ENCODE measurements around the gene CD300LD. TPM values are rescaled to one million over a fixed set of nuclear protein-coding genes. Genes with fewer than 3 reads are reported as not detected.
"Not testable (repeated sequence)": the region's sequence is repeated elsewhere in the genome, so short reads cannot be mapped to it uniquely, and the experiment has no call there.

Gene CD300LD
- polyA plus RNA-seq, 1 donor = not detected

GRCh38 chr17:74605361-74605760 lies 13.3 kb upstream of the CD300LD start:
- DNase-seq = no peak

- DNase-seq = no peak
Observed at GRCh38 chr17:74604761-74605160, 12.7 kb upstream of the CD300LD start.

GRCh38 chr17:74604200-74604599 lies 12.1 kb upstream of the CD300LD start:
- DNase-seq = no peak

GRCh38 chr17:74603746-74604145 lies 11.7 kb upstream of the CD300LD start:
- DNase-seq = no peak

- DNase-seq = no peak
Observed at GRCh38 chr17:74603037-74603635, 11.1 kb upstream of the CD300LD start.

- no peak for DNase-seq
Observed at GRCh38 chr17:74601944-74602572, 10.0 kb upstream of the CD300LD start.

- DNase-seq = no peak
Observed at GRCh38 chr17:74599448-74599939, 7.4 kb upstream of the CD300LD start.

- no peak for DNase-seq
Observed at GRCh38 chr17:74599023-74599399, 6.9 kb upstream of the CD300LD start.

- no peak for DNase-seq
Observed at GRCh38 chr17:74598346-74599022, 6.4 kb upstream of the CD300LD start.

GRCh38 chr17:74597069-74597790 lies 5.1 kb upstream of the CD300LD start:
- DNase-seq = no peak

GRCh38 chr17:74595037-74595750 lies 3.1 kb upstream of the CD300LD start:
- no peak for DNase-seq

- DNase-seq = no peak
Observed at GRCh38 chr17:74591503-74591902, 580 bp downstream of the CD300LD start.

GRCh38 chr17:74585711-74586110 lies 6.4 kb downstream of the CD300LD start:
- no peak for DNase-seq

GRCh38 chr17:74584292-74585060 lies 7.6 kb downstream of the CD300LD start:
- no peak for DNase-seq

- no peak for DNase-seq
Observed at GRCh38 chr17:74582633-74583032, 9.4 kb downstream of the CD300LD start.

- no peak for DNase-seq
Observed at GRCh38 chr17:74579900-74580299, 12.2 kb downstream of the CD300LD start.

- DNase-seq = no peak
Observed at GRCh38 chr17:74578979-74579378, 13.1 kb downstream of the CD300LD start.

- no peak for DNase-seq
Observed at GRCh38 chr17:74574489-74575142, 17.5 kb downstream of the CD300LD start.

- not testable (repeated sequence) for DNase-seq
Observed at GRCh38 chr17:74573635-74574034, 18.4 kb downstream of the CD300LD start.

GRCh38 chr17:74573169-74573568 lies 18.9 kb downstream of the CD300LD start:
- no peak for DNase-seq

- DNase-seq = no peak
Observed at GRCh38 chr17:74571621-74572270, 20.3 kb downstream of the CD300LD start.

All from hindlimb muscle (tissue), 1 donor.